WTC11 (cell line): ENCODE results near the gene PAM. TPM values are rescaled to one million over a fixed set of nuclear protein-coding genes. Genes with fewer than 3 reads are reported as not detected.

Experiments used
- ATAC-seq: fragments of 200-7000 bp; cut with Tn5 transposase; 2 replicates; pipeline ENCODE4 v1.10.0; 2021; ENCODE audit warnings: mild to moderate bottlenecking, moderate library complexity
- CTCF ChIA-PET: fragments of 300-600 bp; sonication (Branson Sonifier 250); formaldehyde crosslinking; loops from one replicate; lab custom pipeline; 2021; ENCODE audit warnings: antibody characterized with exemption; lab: Charles Lee
- POLR2A ChIA-PET: fragments of 350-600 bp; sonication (Branson Sonifier 250); formaldehyde crosslinking; loops from one replicate; lab custom pipeline; 2021; ENCODE audit warnings: antibody characterized with exemption; lab: Charles Lee
- DNase-seq: peaks from one replicate; pipeline ENCODE4 v3.0.0; 2021; ENCODE audit warnings: low spot score
- H3K27ac Mint-ChIP-seq: 2 replicates; pipeline ENCODE4 v1.8.0; 2021; ENCODE audit warnings: mixed read lengths
- H3K27me3 Mint-ChIP-seq: 2 replicates; pipeline ENCODE4 v1.8.0; 2021; ENCODE audit warnings: low read depth, mild to moderate bottlenecking, moderate library complexity, mixed read lengths
- H3K36me3 Mint-ChIP-seq: 2 replicates; pipeline ENCODE4 v1.8.0; 2021; ENCODE audit warnings: mixed read lengths
- H3K4me1 Mint-ChIP-seq: 2 replicates; pipeline ENCODE4 v1.8.0; 2022; ENCODE audit warnings: mixed read lengths
- H3K4me3 Mint-ChIP-seq: 2 replicates; pipeline ENCODE4 v1.8.0; 2021; ENCODE audit warnings: mild to moderate bottlenecking, moderate library complexity, mixed read lengths
- H3K9me3 Mint-ChIP-seq: 2 replicates; pipeline ENCODE4 v1.8.0; 2021; ENCODE audit warnings: mixed read lengths
- ATF1 ChIP-seq: sonication (generic); formaldehyde crosslinking; IDR thresholded peaks from 2 replicates; pipeline ENCODE4 v1.8.1; 2023; ENCODE audit warnings: mild to moderate bottlenecking, moderate library complexity, missing genetic modification reagents
- CTCF ChIP-seq: fragments of 200-600 bp; IDR thresholded peaks from 2 replicates; pipeline ENCODE4 v1.8.0; 2022; ENCODE audit warnings: antibody characterized with exemption
- FOXP4 ChIP-seq: sonication (generic); formaldehyde crosslinking; IDR thresholded peaks from 2 replicates; pipeline ENCODE4 v1.8.0; 2022; ENCODE audit warnings: mild to moderate bottlenecking, missing genetic modification reagents
- GTF2I ChIP-seq: fragments of 250-450 bp; sonication (Bioruptor Pico); conservative IDR thresholded peaks from 2 replicates; pipeline ENCODE4 v1.4.0; 2021; ENCODE audit warnings: mild to moderate bottlenecking
- HMGA2 ChIP-seq: fragments of 250-450 bp; sonication (Bioruptor Pico); IDR thresholded peaks from 2 replicates; pipeline ENCODE4 v1.4.0; 2021; ENCODE audit warnings: mild to moderate bottlenecking, moderate library complexity
- JUN ChIP-seq: sonication (generic); formaldehyde crosslinking; IDR thresholded peaks from 2 replicates; pipeline ENCODE4 v1.8.0; 2023; ENCODE audit warnings: mild to moderate bottlenecking, missing genetic modification reagents
- NFE2L1 ChIP-seq: sonication (generic); formaldehyde crosslinking; IDR thresholded peaks from 2 replicates; pipeline ENCODE4 v1.8.1; 2023; ENCODE audit warnings: missing genetic modification reagents
- NR3C1 ChIP-seq: sonication (generic); formaldehyde crosslinking; conservative IDR thresholded peaks from 2 replicates; pipeline ENCODE4 v1.8.1; 2023; ENCODE audit warnings: low read depth, mild to moderate bottlenecking, missing genetic modification reagents
- RELA ChIP-seq: sonication (generic); formaldehyde crosslinking; IDR thresholded peaks from 2 replicates; pipeline ENCODE4 v1.8.1; 2022; ENCODE audit warnings: missing genetic modification reagents, mild to moderate bottlenecking, borderline replicate concordance
- SMAD3 ChIP-seq: sonication (generic); formaldehyde crosslinking; IDR thresholded peaks from 2 replicates; pipeline ENCODE4 v1.8.0; 2022; ENCODE audit warnings: missing genetic modification reagents, mild to moderate bottlenecking, borderline replicate concordance
- SP1 ChIP-seq: sonication (generic); formaldehyde crosslinking; conservative IDR thresholded peaks from 2 replicates; pipeline ENCODE4 v1.8.1; 2022; ENCODE audit warnings: missing genetic modification reagents
- TEAD1 ChIP-seq: sonication (generic); formaldehyde crosslinking; IDR thresholded peaks from 2 replicates; pipeline ENCODE4 v1.8.0; 2022; ENCODE audit warnings: mild to moderate bottlenecking, missing genetic modification reagents
- TEAD4 ChIP-seq: sonication (generic); formaldehyde crosslinking; IDR thresholded peaks from 2 replicates; pipeline ENCODE4 v1.8.0; 2022; ENCODE audit warnings: mild to moderate bottlenecking, missing genetic modification reagents
- ZBTB43 ChIP-seq: sonication (generic); formaldehyde crosslinking; IDR thresholded peaks from 2 replicates; pipeline ENCODE4 v1.8.1; 2023; ENCODE audit warnings: mild to moderate bottlenecking, missing genetic modification reagents
- ZNF138 ChIP-seq: sonication (generic); formaldehyde crosslinking; conservative IDR thresholded peaks from 2 replicates; pipeline ENCODE4 v1.8.1; 2022; ENCODE audit warnings: mild to moderate bottlenecking, moderate library complexity, missing genetic modification reagents
- ZNF263 ChIP-seq: sonication (generic); formaldehyde crosslinking; IDR thresholded peaks from 2 replicates; pipeline ENCODE4 v1.8.1; 2022; ENCODE audit warnings: low read depth, mild to moderate bottlenecking, moderate library complexity, missing genetic modification reagents
- ZNF317 ChIP-seq: sonication (generic); formaldehyde crosslinking; IDR thresholded peaks from 2 replicates; pipeline ENCODE4 v1.8.1; 2023; ENCODE audit warnings: low read depth, mild to moderate bottlenecking, moderate library complexity, missing genetic modification reagents, borderline replicate concordance
- ZNF423 ChIP-seq: fragments of 250-450 bp; sonication (Bioruptor Pico); IDR thresholded peaks from 2 replicates; pipeline ENCODE4 v2.1.2; 2022; ENCODE audit warnings: mild to moderate bottlenecking, moderate library complexity
- total RNA-seq: library from RNA; stranded (reverse); gene quantifications from 3 replicates; pipeline ENCODE4 v1.2.3, GENCODE V29; 2021
- TF ChIP-seq, protein P1 (sequence below): sonication (generic); formaldehyde crosslinking; conservative IDR thresholded peaks from 2 replicates; pipeline ENCODE4 v1.8.1; 2023; ENCODE audit warnings: mild to moderate bottlenecking, low read depth, missing genetic modification reagents, moderate library complexity
- TF ChIP-seq, protein P2 (sequence below): sonication (generic); formaldehyde crosslinking; IDR thresholded peaks from 2 replicates; pipeline ENCODE4 v1.8.0; 2022; ENCODE audit warnings: mild to moderate bottlenecking, missing genetic modification reagents
- TF ChIP-seq, protein P3 (sequence below): fragments of 250-450 bp; sonication (Bioruptor Pico); IDR thresholded peaks from 2 replicates; pipeline ENCODE4 v1.9.0; 2021; ENCODE audit warnings: mild to moderate bottlenecking

The PAM gene
- total RNA-seq, 1 experiment from 2014 or later: 52.3 TPM

DNA sequence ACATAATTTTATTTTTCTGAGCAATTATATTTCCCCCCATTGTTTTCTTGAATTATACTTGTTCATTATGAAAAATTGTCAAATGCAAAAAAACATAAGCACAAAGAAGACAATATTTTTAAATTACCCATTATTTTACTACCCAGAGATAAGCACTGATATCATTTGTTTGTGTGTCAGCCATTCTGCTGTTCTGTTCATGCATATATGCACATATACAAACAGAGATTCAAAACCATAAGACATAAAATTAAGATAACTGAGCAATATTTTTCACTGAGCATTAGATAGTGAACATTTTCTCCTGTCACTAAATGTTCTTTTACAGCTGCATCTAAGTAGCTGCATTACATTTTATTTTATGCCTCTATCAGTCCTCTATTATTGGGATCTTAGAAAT, 35.6 kb downstream of the PAM start:
- Mint-ChIP-seq H3K9me3 (no peaks in the 10 kb centered on the region), H3K27ac (no peak overlapping the region), H3K4me1 (peaks cover 33% of the 10 kb centered on the region), H3K36me3 (no peaks in the 10 kb centered on the region), H3K27me3 (no peaks in the 10 kb centered on the region), H3K4me3 (no peak overlapping the region)
- POLR2A ChIA-PET: no interaction called here
- ATAC-seq: no peak
- TF ChIP-seq HMGA2 (no peak), ZNF138 (CRISPR knock-in tag) (no peak), ZBTB43 (no peak), ZNF263 (CRISPR knock-in tag) (no peak), SMAD3 (CRISPR knock-in tag) (no peak), NR3C1 (CRISPR knock-in tag) (no peak), ZNF317 (CRISPR knock-in tag) (no peak), CTCF (no peak), ATF1 (CRISPR knock-in tag) (no peak)
- TF ChIP-seq, protein P1, sequence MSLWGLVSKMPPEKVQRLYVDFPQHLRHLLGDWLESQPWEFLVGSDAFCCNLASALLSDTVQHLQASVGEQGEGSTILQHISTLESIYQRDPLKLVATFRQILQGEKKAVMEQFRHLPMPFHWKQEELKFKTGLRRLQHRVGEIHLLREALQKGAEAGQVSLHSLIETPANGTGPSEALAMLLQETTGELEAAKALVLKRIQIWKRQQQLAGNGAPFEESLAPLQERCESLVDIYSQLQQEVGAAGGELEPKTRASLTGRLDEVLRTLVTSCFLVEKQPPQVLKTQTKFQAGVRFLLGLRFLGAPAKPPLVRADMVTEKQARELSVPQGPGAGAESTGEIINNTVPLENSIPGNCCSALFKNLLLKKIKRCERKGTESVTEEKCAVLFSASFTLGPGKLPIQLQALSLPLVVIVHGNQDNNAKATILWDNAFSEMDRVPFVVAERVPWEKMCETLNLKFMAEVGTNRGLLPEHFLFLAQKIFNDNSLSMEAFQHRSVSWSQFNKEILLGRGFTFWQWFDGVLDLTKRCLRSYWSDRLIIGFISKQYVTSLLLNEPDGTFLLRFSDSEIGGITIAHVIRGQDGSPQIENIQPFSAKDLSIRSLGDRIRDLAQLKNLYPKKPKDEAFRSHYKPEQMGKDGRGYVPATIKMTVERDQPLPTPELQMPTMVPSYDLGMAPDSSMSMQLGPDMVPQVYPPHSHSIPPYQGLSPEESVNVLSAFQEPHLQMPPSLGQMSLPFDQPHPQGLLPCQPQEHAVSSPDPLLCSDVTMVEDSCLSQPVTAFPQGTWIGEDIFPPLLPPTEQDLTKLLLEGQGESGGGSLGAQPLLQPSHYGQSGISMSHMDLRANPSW (CRISPR knock-in tag): no peak
- TF ChIP-seq, protein P2, sequence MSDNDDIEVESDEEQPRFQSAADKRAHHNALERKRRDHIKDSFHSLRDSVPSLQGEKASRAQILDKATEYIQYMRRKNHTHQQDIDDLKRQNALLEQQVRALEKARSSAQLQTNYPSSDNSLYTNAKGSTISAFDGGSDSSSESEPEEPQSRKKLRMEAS (CRISPR knock-in tag): no peak
- TF ChIP-seq, protein P3, sequence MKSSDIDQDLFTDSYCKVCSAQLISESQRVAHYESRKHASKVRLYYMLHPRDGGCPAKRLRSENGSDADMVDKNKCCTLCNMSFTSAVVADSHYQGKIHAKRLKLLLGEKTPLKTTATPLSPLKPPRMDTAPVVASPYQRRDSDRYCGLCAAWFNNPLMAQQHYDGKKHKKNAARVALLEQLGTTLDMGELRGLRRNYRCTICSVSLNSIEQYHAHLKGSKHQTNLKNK (CRISPR knock-in tag): no peak
- DNase-seq: no peak
- CTCF ChIA-PET: interaction anchor here (1.0 to 1.4 kb wide), 2 partner anchors 10 to 109 kb away, joined by 4 read pairs; no protein-coding TSS in a partner anchor

DNA sequence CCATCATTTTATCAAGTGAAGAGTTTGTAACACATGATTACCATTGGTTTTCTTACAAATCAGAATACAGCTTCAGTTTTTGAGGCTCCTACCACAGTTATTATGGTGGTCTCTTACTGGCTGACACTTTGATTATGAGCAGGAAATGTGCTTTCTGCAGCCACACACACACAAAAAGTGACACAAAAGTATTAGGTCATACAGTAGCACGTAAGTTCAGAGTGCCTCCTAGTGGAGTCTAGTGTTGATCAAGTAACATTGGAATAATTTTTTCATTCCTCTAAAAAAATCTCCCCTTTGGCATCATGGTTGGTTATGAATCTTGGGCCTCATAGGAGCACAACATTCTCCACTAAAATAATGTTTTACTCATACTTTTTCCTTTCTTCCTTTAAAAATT, 37.6 kb downstream of the PAM start:
- H3K27ac Mint-ChIP-seq: no peak overlapping the region
- POLR2A ChIA-PET: no interaction called here
- no peaks in the 10 kb centered on the region for H3K36me3 Mint-ChIP-seq
- no peak for TF ChIP-seq TEAD1
- TF ChIP-seq NR3C1 (CRISPR knock-in tag): no peak
- TF ChIP-seq SMAD3 (CRISPR knock-in tag): no peak
- no peak for TF ChIP-seq ZNF138 (CRISPR knock-in tag)
- TF ChIP-seq SP1: no peak
- TF ChIP-seq, all 79 proteins: peak for 0
- ATAC-seq (0 out of 2 replicates have a peak, but pooled peaks have one; percentile 32), DNase-seq (no peak)
- Mint-ChIP-seq H3K4me3 (no peak overlapping the region), H3K27me3 (no peaks in the 10 kb centered on the region), H3K9me3 (no peaks in the 10 kb centered on the region), H3K4me1 (peaks cover 48% of the 10 kb centered on the region)
- CTCF ChIA-PET: no interaction called here

GRCh38 chr5:102794047-102794446, 38.9 kb downstream of the PAM start:
- H3K9me3 Mint-ChIP-seq: no peaks in the 10 kb centered on the region
- TF ChIP-seq TEAD4 (CRISPR knock-in tag) (no peak), FOXP4 (CRISPR knock-in tag) (no peak), JUN (CRISPR knock-in tag) (no peak), ZNF423 (CRISPR knock-in tag) (no peak), HMGA2 (no peak), RELA (CRISPR knock-in tag) (no peak), GTF2I (no peak), NFE2L1 (CRISPR knock-in tag) (no peak)
- H3K27ac Mint-ChIP-seq: peak overlapping the region; percentile 46
- H3K27me3 Mint-ChIP-seq: no peaks in the 10 kb centered on the region
- DNase-seq (no peak), ATAC-seq (peak; percentile 65)
- peaks cover 61% of the 10 kb centered on the region for H3K4me1 Mint-ChIP-seq
- H3K36me3 Mint-ChIP-seq: no peaks in the 10 kb centered on the region
- POLR2A ChIA-PET: no interaction called here
- no peak overlapping the region for H3K4me3 Mint-ChIP-seq
- CTCF ChIA-PET: interaction anchor here (1.0 to 1.5 kb wide), 2 partner anchors 14 to 113 kb away, joined by 3 to 5 read pairs; no protein-coding TSS in a partner anchor
